NCI-H345 (cell line): ENCODE measurements around the gene DCAF11.
"Not testable (repeated sequence)": the region's sequence is repeated elsewhere in the genome, so short reads cannot be mapped to it uniquely, and the experiment has no call there.

ENCODE experiments used
- DNase-seq: peaks from one replicate; lab custom pipeline; 2025; lab: John Stamatoyannopoulos, UW

Gene DCAF11

DNA sequence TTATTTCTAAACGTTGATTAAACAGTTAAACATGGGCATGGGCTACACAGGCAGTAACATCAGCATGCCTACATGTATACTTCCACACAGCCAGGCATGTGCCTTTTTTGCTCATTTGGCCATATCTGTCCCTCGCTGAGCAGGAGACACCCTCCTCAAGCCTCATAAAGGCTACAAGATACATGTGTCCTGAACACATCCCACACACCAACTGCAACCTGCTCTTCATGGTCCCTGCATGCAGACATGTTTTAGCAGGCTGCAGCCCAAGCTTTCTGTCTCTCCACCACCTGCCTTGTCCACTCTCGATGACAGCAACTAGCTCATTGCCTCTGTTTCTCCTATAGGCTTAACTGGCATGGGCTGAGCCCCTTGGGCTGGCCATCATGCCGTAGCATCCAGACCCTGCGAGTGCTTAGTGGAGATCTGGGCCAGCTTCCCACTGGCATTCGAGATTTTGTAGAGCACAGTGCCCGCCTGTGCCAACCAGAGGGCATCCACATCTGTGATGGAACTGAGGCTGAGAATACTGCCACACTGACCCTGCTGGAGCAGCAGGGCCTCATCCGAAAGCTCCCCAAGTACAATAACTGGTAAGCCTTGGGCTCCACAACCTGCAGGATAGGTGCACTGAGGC lies 17.9 kb upstream of the DCAF11 start:
- DNase-seq, result no peak

DNA sequence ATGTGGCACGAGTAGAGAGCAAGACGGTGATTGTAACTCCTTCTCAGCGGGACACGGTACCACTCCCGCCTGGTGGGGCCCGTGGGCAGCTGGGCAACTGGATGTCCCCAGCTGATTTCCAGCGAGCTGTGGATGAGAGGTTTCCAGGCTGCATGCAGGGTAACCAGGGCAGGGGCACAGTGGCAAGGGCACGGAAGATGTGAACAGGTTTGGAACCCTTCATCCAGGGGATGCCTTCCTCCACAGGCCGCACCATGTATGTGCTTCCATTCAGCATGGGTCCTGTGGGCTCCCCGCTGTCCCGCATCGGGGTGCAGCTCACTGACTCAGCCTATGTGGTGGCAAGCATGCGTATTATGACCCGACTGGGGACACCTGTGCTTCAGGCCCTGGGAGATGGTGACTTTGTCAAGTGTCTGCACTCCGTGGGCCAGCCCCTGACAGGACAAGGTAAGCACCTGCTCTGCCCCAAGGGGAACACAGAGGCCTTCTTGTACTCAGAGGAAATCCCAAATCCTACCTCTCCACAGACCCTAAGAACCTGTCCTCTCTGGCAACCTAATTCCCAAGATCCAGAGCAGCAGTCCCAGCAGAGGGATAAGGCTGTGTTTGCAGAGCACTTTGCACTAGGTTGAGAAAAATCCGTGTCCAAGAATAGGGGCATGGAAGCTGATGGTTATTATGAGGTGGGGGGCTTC lies 16.2 kb upstream of the DCAF11 start:
- no peak for DNase-seq

DNA sequence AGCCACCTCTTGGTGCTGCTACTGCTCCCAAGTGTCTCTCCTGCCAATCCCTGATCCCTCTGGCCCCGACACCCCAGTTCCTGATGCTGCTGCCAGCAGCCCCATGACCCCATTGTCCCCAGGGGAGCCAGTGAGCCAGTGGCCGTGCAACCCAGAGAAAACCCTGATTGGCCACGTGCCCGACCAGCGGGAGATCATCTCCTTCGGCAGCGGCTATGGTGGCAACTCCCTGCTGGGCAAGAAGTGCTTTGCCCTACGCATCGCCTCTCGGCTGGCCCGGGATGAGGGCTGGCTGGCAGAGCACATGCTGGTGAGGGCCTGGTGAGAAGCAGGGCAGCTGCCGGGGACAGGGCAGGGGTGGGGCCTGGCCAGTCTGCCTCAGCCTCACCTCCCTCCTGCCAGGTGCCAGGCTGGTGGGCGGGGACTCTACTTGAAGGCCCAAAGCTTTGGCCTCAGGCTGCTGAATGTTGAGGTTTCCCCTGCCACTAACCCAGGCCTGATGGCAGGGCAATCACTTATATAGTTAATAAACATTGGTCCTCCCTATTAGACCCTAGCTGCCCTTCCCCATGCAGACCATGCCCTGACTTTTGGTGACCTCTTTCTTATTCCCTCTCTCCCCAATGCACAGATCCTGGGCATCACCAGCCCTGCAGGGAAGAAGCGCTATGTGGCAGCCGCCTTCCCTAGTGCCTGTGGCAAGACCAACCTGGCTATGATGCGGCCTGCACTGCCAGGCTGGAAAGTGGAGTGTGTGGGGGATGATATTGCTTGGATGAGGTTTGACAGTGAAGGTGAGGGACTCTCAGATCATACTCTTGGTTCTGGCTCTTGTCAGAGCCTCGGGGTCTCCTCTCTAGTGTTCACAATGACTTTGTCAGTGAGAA lies 15.4 kb upstream of the DCAF11 start:
- peak; percentile 80 for DNase-seq

DNA sequence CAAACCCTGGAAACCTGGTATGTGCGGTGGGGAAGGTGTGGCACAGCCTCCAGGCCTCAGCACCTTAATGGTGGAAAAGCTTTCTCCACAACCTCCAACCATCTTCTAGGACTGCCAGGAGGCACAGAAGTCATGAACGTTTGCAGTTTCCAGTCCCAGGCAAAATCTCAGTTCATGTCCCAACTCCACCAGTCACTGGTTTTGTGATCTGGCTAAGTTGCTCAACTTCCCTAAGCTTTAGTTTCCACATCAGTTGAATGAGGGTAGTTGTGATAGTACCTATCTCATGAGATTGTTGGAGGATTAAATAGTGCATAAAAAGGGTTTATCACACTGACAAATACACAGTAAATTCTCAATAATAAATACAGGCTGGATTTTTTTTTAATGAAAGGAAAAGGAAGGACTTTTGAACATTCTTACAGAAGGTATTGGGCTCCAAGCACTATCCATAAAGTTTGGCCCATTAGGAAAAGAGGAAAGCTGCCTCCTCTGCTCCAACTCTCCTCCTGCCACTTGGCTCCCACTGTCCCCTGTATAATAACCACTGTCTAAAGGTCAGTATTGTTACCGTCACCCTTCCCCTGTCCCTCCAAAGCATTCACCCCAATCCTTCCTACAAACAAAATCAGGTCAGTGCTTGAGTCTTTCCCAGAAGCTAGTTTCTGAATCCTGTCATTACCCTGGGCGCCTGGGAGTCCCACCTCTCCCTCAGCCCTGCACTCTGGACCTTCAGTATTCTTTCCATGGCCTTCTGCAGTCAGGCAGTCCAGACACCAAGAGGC lies 14.2 kb upstream of the DCAF11 start:
- no peak for DNase-seq

DNA sequence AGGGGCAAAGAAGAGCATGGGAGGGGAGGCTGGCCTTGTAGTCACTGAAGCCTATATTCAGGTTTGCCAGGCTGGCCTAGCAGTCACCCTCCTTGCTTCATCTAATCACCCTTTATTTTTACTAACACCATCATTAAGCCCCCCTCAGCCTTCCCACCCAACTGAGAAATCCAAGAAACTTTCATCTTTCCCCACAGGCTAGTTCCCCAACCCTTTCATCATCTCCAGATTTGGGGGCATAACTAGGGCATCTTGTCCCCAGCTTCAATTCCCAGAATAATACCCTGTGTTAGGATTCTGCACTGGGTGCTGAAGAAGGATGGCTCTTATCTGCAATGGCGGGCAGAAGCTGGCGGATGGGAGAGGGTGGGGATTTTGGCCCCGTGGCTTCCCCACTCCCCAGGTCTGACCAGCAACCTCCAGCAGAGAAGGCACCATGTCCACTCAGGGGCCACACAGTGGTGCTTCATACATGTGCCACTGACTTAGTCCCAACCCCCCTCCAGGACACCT lies 13.5 kb upstream of the DCAF11 start:
- DNase-seq, result no peak

DNA sequence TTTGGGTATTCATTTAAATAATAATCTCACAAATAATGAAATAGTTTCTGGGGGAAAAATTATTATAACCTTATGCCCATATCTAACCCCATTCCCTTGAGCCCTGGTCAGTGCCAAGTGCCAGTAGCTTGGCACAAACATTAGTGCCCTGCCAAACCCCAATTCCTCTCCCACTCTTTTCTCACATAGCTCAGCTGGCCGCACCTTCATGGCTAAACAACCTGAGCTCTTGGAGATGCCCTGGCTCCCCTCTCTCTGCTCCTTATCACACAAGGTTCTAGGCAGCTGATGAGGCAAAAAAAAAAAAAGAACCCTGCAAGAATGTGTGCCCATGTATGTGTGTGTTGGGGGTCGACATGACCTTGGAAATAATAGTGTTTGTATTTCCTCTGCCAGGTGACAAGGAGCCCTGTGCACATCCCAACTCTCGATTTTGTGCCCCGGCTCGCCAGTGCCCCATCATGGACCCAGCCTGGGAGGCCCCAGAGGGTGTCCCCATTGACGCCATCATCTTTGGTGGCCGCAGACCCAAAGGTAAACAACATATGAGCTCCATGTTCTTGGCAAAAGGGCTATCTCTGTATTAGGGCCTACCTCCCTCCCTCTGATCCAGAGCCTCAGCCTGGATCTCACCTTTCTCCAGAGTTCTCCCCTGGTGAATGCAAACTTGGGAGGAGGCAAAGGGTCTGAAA lies 12.1 kb upstream of the DCAF11 start:
- no peak for DNase-seq

DNA sequence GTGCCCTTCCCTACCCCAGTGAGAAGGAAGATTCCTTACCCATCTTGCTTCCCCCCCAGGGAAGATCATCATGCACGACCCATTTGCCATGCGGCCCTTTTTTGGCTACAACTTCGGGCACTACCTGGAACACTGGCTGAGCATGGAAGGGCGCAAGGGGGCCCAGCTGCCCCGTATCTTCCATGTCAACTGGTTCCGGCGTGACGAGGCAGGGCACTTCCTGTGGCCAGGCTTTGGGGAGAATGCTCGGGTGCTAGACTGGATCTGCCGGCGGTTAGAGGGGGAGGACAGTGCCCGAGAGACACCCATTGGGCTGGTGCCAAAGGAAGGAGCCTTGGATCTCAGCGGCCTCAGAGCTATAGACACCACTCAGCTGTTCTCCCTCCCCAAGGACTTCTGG lies 11.1 kb upstream of the DCAF11 start:
- no peak for DNase-seq

DNA sequence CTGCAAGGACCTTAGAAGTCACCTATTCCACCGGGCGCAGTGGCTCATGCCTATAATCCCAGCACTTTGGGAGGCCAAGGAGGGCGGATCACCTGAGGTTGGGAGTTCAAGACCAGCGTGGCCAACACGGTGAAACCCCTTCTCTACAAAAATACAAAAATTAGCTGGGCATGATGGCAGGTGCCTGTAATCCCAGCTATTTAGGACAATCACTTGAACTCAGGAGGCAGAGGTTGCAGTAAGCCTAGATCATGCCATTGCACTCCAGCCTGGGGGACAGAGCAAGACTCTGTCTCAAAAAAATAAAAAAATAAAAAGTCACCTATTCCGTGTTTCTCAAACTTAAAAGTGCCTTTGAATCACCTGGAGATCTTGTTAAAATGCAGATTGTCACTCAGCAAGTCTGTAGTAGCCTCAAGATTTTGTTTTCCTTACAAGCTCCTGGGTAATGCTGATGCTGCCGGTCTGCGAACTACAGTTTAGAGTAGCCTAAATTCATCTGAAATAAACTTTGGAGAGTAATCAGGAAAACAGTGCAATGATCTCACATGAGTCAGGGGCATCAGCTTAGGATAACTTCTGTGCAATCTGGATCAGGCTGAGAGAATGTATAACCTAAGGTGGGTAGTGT lies 8.9 kb upstream of the DCAF11 start:
- DNase-seq, result not testable (repeated sequence)

DNA sequence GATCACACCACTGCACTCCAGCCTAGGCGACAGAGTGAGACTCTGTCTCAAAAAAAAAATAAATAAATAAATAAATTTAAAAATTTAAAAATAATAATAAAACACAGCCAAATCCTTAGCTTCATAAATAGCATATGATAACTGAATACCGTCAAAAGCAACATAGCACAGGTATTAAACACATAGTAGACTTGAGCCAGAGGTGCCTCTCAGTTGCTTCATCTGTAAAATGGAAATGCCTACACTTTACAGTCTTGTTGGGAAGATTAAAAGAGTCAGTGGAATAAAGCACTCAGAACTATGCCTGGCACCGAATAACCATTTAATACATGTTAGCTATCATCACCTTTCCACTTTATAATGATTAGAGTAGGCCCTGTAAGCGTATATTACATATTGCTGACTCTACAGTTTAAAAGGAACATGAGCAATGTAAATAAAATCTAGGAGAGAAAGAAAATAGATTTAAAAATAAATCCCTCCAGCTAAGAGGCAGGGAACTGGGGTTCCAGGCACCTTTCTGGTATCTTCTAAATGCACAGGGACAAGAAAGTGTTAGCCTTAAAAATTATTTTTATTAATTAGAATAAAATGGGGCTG lies 7.8 kb upstream of the DCAF11 start:
- no peak for DNase-seq

DNA sequence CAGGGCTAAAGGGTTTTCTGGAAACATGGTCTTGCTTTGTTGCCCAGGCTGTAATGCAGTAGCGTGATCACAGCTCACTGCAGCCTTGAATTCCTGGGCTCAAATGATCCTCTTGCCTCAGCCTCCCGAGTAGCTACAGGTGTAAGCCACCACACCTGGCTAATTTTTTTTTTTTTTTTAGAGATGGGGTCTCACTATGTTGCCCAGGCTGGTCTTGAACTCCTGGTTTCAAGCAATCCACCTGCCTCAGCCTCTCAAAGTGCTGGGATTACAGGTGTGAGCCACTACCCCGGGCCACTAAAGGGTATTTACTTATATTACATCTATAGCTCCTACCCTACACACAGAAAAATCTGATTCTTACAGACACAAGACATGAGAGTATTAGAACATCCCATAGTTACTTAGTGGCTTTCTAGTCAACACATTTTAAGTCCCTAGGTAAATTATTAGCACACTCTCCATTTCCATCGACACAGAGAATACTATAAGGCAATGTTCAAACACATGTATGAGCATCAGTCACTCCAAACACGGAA lies 6.2 kb upstream of the DCAF11 start:
- no peak for DNase-seq

DNA sequence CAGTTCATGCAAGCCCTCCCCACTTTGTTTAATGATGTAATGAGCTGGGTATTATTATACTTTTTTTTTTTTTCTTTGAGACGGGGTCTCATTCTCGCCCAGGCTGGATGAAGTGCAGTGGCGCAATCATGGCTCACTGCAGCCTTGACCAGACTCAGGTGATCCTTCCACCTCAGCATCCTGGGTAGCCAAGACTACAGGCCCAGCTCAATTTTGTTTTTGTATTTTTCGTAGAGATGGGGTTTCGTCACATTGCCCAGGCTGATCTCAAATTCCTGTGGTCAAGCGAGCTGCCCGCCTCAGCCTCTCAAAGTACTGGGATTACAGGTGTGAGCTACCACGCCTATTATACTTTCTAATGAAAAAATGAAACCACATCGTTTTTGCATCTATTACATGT lies 4.5 kb upstream of the DCAF11 start:
- DNase-seq, result no peak

DNA sequence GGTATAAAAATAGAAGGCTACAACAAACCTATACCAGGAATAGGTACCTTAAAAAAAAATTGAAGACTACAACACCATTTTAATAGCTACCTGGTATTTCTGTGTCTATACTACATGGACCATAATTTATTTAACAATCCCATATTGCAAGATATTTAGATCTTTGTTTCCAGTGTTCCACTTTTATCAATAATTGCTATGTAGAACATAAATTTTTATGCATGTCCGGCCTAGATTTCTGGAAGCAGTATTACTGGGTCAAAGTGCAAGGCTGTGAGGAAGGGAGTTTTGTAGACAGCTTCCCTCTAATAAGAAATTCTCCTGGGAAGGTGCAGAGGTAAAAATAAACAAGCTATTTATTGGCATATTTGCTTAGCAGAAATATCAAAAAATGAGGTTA lies 4.1 kb upstream of the DCAF11 start:
- DNase-seq, result no peak

DNA sequence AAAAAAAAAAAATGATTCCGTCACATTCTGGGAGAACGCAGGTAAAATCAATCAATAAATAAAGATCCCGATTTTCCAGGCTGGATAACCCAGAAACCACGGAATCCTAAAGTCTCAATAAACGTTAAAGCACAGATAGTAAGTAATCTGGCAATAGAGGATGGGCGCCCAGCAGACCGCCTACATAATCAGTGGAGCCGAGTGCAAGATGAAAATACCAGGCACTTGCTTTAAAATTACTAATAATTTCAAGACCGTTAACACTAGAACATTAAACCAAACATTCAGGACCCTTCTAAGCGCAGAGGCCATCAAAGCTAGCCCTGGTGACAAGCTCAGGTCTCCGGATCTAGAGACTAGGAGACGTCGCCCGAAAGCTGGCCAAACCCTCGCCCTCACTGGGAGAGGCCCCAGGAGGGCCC lies 1.2 kb upstream of the DCAF11 start:
- DNase-seq, result no peak

DNA sequence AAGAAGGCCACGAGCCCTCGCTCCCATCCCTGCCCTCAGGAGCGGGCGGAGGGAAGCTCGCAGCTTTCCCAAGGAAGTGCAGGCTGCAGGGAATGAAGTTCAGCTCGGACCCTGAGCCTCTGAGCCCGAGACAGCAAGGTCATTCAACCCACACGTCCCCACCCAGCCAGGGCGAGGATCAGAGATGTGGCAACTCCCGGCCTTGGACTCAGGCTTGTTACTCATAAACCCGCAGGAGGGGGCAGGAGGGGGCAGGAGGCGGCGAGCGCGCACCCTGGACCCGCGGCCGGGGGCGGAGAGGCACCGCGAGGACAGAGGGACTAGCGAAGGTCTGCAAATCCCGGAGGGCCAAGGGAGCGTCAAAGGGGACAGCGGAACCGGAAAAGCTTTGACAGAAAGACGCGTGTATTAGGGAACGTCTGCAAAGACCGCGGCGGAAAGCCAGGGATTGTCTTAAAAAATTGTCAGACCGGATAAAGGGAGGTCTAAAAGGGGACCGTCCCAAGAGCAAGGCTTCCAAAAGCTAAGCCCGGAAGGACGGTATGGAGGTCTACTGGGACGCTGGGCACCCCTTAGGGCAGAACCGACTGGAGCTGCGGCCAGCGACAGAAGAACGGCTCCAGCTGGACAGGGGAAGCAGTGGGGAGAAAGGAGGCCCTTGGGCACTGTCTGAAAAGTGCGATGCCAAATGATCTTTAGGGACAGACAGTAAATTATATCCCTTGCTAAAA lies 611 bp upstream of the DCAF11 start:
- DNase-seq, result peak; percentile 82

DNA sequence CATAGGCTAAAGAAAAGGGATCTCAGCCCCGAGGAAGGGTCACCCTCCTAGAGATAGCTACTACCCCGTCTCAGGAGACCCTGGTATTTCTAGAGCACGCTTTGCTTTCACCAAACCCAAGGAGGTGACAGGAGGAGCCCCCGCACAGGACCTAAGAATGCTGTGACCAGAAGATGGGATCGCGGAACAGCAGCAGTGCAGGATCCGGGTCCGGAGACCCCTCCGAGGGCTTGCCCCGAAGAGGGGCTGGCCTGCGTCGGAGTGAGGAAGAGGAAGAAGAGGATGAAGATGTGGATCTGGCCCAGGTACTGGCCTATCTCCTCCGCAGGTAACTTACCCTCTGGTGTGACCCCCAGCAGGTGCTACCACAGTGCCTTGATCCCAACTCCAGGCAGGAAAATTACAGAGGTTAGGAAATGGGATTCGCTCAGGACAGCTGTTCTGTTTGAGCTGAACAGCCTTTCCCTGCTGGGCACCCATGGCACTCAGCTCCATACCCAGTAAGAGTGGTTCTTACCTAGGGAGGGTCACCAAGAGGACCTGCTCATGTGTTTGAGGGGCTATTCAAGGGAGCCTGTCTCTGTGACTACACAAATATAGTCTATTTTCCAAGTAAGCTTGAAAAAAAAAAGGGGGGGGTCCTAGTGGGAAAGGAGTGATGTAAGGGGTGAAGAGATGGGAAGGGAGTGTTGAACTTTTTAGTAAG lies 998 bp downstream of the DCAF11 start:
- DNase-seq, result no peak

DNA sequence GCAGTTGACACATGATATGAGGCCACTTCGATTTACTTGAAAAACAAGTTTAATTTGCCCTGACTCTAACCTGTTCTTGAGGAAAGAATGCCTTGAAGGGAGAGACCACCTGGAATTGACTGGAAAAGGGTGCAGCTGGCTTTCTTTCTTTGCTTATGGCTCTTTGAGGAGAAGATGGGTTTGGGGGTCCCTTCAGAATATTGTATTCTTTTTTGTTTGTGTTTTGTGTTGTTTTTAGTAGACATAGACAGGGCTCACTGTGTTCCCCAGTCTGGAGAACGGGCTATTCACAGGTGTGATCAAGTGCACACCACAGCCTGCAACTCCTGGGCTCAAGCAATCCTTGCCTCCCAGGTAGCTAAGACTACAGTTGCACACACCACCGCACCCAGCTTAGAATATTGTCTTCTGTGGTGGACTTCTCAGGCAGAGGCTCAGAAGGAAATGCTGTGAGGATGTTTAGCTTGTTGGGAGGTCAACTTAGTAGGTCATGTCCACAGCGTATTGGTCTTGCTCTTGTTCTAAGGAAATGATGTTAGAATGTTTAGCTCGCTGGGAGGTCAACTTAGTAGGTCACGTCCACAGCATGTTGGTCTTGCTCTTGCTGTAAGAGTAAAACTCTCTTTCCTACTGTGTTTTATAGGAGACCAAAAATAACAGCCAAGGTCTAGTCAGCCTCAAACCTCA lies 1.7 kb downstream of the DCAF11 start:
- no peak for DNase-seq

DNA sequence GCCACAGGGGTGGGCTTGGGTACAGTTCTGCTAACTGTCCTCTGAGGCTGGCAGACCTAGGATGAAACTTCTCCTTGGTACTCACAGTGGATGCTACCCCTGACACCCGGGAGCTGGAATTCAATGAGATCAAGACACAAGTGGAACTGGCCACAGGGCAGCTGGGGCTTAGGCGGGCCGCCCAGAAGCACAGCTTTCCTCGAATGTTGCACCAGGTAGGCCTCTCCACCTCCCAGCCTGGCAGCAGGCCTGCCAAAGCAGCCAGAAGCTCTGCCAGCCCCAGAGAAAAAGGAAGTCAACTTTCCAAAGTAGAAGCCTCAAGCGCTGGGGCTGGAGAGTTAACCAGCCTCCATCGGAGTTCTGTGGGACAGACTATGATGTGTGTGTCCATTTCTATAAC lies 2.6 kb downstream of the DCAF11 start:
- no peak for DNase-seq

DNA sequence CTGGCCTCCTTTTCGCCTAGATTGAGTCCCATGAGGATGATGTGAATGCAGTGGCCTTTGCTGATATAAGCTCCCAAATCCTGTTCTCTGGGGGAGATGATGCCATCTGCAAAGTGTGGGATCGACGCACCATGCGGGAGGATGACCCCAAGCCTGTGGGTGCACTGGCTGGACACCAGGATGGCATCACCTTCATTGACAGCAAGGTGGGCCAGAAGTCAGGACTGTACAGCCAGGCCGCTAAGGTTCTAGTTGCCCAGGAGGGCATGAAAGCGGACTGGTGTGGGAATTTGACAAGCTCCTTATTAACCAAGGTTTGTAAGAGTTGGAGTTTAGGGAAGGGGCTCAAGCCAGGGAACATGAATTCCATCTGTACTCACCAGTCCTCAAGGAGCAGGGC lies 5.1 kb downstream of the DCAF11 start:
- no peak for DNase-seq
